HepG2 (cell line): ENCODE measurements around the gene HARBI1. TPM values are rescaled to one million over a fixed set of nuclear protein-coding genes. Genes with fewer than 3 reads are reported as not detected.

ENCODE experiments used
- ISX ChIP-seq: sonication (generic); formaldehyde crosslinking; conservative IDR thresholded peaks from 2 replicates; pipeline ENCODE4 v1.5.0; 2020; ENCODE audit warnings: missing genetic modification reagents
- MAX ChIP-seq: IDR thresholded peaks from 2 replicates; pipeline ENCODE4 v1.6.1; 2012; ENCODE audit warnings: inconsistent platforms
- NFATC3 ChIP-seq: sonication (generic); formaldehyde crosslinking; IDR thresholded peaks from 2 replicates; pipeline ENCODE4 v1.5.1; 2020; ENCODE audit warnings: mild to moderate bottlenecking, missing genetic modification reagents
- NR3C1 ChIP-seq: sonication (generic); formaldehyde crosslinking; IDR thresholded peaks from 2 replicates; pipeline ENCODE4 v1.4.0; 2020; ENCODE audit warnings: missing genetic modification reagents
- PREB ChIP-seq: sonication (generic); formaldehyde crosslinking; IDR thresholded peaks from 2 replicates; pipeline ENCODE4 v1.4.0; 2020; ENCODE audit warnings: missing genetic modification reagents
- TEF ChIP-seq: sonication (generic); formaldehyde crosslinking; IDR thresholded peaks from 2 replicates; pipeline ENCODE4 v1.5.0; 2020; ENCODE audit warnings: missing genetic modification reagents
- THAP9 ChIP-seq: sonication (generic); formaldehyde crosslinking; IDR thresholded peaks from 2 replicates; pipeline ENCODE4; 2020; ENCODE audit warnings: missing genetic modification reagents, mild to moderate bottlenecking, borderline replicate concordance
- ZNF746 ChIP-seq: sonication (generic); formaldehyde crosslinking; IDR thresholded peaks from 2 replicates; pipeline ENCODE4 v1.8.0; 2022; ENCODE audit warnings: mild to moderate bottlenecking, missing genetic modification reagents
- ZNF782 ChIP-seq: sonication (generic); formaldehyde crosslinking; IDR thresholded peaks from 2 replicates; pipeline ENCODE4 v1.4.0; 2020; ENCODE audit warnings: missing genetic modification reagents, mild to moderate bottlenecking, borderline replicate concordance
- polyA plus RNA-seq, 8 experiments: library from polyadenylated mRNA; depleted of rRNA in 3 of 8; stranded (reverse) in 7 of 8; unstranded in 1 of 8; fragments of >200 nt; fragmentation: Illumina TruSeq in 4 of 8; extraction: Trizol in 4 of 8; gene quantifications; 2 replicates each; pipeline versions ENCODE4 v1.2.1 to v1.2.3, GENCODE V29; 2011 to 2016; ENCODE audit warnings: low read depth in 4 of 8, missing spikeins in 1 of 8, mixed read lengths in 1 of 8; ENCODE audit not compliant: insufficient read depth in 1 of 8
- total RNA-seq, 5 experiments: library from RNA; depleted of rRNA; stranded (reverse); fragments of >200 nt; fragmentation: Illumina TruSeq; extraction: Trizol; gene quantifications; 2 replicates each; pipeline ENCODE4 v1.2.3, GENCODE V29; 2016; ENCODE audit warnings: low read depth in 1 of 5
- TF ChIP-seq, protein P1 (sequence below): sonication (generic); formaldehyde crosslinking; IDR thresholded peaks from 2 replicates; pipeline ENCODE4 v1.9.0; 2022; ENCODE audit warnings: low read depth, missing genetic modification reagents
- TF ChIP-seq, protein P2 (sequence below): IDR thresholded peaks from 2 replicates; pipeline ENCODE4 v1.6.1; 2016; ENCODE audit warnings: low read depth, missing genetic modification reagents, missing compliant biosample characterization
- TF ChIP-seq, protein P3 (sequence below): sonication (generic); formaldehyde crosslinking; IDR thresholded peaks from 2 replicates; pipeline ENCODE4 v1.5.0; 2020; ENCODE audit warnings: mild to moderate bottlenecking, missing genetic modification reagents

HARBI1 gene
- total and polyA plus RNA-seq, 2 of the 13 experiments (the other 11 are each of a cell fraction or from before 2014, with no cell fraction given): 2.5 to 4.8 TPM

- TF ChIP-seq THAP9 (CRISPR knock-in tag) (no peak), MAX (no peak), NR3C1 (CRISPR knock-in tag) (no peak), ZNF746 (CRISPR knock-in tag) (no peak), ISX (CRISPR knock-in tag) (no peak), ZNF782 (CRISPR knock-in tag) (no peak), TEF (0 out of 2 replicates have a peak, but pooled peaks have one; percentile 54), PREB (CRISPR knock-in tag) (no peak), NFATC3 (CRISPR knock-in tag) (no peak)
- TF ChIP-seq, protein P1, sequence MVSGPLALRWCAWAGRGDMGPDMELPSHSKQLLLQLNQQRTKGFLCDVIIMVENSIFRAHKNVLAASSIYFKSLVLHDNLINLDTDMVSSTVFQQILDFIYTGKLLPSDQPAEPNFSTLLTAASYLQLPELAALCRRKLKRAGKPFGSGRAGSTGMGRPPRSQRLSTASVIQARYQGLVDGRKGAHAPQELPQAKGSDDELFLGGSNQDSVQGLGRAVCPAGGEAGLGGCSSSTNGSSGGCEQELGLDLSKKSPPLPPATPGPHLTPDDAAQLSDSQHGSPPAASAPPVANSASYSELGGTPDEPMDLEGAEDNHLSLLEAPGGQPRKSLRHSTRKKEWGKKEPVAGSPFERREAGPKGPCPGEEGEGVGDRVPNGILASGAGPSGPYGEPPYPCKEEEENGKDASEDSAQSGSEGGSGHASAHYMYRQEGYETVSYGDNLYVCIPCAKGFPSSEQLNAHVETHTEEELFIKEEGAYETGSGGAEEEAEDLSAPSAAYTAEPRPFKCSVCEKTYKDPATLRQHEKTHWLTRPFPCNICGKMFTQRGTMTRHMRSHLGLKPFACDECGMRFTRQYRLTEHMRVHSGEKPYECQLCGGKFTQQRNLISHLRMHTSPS (CRISPR knock-in tag): no peak
- TF ChIP-seq, protein P2, sequence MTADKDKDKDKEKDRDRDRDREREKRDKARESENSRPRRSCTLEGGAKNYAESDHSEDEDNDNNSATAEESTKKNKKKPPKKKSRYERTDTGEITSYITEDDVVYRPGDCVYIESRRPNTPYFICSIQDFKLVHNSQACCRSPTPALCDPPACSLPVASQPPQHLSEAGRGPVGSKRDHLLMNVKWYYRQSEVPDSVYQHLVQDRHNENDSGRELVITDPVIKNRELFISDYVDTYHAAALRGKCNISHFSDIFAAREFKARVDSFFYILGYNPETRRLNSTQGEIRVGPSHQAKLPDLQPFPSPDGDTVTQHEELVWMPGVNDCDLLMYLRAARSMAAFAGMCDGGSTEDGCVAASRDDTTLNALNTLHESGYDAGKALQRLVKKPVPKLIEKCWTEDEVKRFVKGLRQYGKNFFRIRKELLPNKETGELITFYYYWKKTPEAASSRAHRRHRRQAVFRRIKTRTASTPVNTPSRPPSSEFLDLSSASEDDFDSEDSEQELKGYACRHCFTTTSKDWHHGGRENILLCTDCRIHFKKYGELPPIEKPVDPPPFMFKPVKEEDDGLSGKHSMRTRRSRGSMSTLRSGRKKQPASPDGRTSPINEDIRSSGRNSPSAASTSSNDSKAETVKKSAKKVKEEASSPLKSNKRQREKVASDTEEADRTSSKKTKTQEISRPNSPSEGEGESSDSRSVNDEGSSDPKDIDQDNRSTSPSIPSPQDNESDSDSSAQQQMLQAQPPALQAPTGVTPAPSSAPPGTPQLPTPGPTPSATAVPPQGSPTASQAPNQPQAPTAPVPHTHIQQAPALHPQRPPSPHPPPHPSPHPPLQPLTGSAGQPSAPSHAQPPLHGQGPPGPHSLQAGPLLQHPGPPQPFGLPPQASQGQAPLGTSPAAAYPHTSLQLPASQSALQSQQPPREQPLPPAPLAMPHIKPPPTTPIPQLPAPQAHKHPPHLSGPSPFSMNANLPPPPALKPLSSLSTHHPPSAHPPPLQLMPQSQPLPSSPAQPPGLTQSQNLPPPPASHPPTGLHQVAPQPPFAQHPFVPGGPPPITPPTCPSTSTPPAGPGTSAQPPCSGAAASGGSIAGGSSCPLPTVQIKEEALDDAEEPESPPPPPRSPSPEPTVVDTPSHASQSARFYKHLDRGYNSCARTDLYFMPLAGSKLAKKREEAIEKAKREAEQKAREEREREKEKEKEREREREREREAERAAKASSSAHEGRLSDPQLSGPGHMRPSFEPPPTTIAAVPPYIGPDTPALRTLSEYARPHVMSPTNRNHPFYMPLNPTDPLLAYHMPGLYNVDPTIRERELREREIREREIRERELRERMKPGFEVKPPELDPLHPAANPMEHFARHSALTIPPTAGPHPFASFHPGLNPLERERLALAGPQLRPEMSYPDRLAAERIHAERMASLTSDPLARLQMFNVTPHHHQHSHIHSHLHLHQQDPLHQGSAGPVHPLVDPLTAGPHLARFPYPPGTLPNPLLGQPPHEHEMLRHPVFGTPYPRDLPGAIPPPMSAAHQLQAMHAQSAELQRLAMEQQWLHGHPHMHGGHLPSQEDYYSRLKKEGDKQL: peak; percentile 89
- TF ChIP-seq, protein P3, sequence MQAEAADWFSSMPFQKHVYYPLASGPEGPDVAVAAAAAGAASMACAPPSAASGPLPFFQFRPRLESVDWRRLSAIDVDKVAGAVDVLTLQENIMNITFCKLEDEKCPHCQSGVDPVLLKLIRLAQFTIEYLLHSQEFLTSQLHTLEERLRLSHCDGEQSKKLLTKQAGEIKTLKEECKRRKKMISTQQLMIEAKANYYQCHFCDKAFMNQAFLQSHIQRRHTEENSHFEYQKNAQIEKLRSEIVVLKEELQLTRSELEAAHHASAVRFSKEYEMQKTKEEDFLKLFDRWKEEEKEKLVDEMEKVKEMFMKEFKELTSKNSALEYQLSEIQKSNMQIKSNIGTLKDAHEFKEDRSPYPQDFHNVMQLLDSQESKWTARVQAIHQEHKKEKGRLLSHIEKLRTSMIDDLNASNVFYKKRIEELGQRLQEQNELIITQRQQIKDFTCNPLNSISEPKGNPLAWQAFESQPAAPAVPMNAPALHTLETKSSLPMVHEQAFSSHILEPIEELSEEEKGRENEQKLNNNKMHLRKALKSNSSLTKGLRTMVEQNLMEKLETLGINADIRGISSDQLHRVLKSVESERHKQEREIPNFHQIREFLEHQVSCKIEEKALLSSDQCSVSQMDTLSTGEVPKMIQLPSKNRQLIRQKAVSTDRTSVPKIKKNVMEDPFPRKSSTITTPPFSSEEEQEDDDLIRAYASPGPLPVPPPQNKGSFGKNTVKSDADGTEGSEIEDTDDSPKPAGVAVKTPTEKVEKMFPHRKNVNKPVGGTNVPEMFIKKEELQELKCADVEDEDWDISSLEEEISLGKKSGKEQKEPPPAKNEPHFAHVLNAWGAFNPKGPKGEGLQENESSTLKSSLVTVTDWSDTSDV (CRISPR knock-in tag): no peak
Observed at GRCh38 chr11:46554213-46555147, 62.5 kb downstream of the HARBI1 start (continued).
